ENCODE data around the gene NAA25. TPM values are rescaled to one million over a fixed set of nuclear protein-coding genes. Genes with fewer than 3 reads are reported as not detected.

Gene NAA25
- polyA plus RNA-seq, 1 donor from 2014 or later: 30.7 TPM

GRCh38 chr12:112008918-112009317 is 99.7 kb downstream of the NAA25 start:
- H2AFZ ChIP-seq (ENCODE audit: low read depth, low read length): no peak overlapping the region
- H3K9ac ChIP-seq (ENCODE audit: low read length): no peak overlapping the region

GRCh38 chr12:112007945-112008344 is 100.6 kb downstream of the NAA25 start:
- H3K27ac ChIP-seq (ENCODE audit: low read length): no peak overlapping the region
- H3K9me3 ChIP-seq (ENCODE audit: low read length): no peaks in the 10 kb centered on the region
- no peaks in the 10 kb centered on the region for H3K27me3 ChIP-seq (ENCODE audit: insufficient read depth, low read depth, low read length)
- TF ChIP-seq RAD21 (conservative IDR thresholded peaks at IDR 0.05) (no peak), POLR2AphosphoS5 (IDR thresholded peaks at IDR 0.05) (no peak), SMC3 (conservative IDR thresholded peaks at IDR 0.05; ENCODE audit: poor library complexity) (no peak), TAF1 (IDR thresholded peaks at IDR 0.05; ENCODE audit: low read depth) (no peak), EP300 (conservative IDR thresholded peaks at IDR 0.05; ENCODE audit: poor library complexity, severe bottlenecking) (no peak)
- H3K36me3 ChIP-seq (ENCODE audit: insufficient read depth, low read length): no peaks in the 10 kb centered on the region
- no peak overlapping the region for H3K4me2 ChIP-seq (ENCODE audit: low read length)
- no peak overlapping the region for H3K4me3 ChIP-seq (ENCODE audit: low read length)
- peaks cover 3% of the 10 kb centered on the region for H3F3A ChIP-seq (ENCODE audit: insufficient read depth, low read length, poor library complexity, severe bottlenecking)
- no peaks in the 10 kb centered on the region for H3K9me2 ChIP-seq (ENCODE audit: insufficient read depth, low read length)
- H3K79me2 ChIP-seq (replicated peaks; ENCODE audit: insufficient read depth, low read length): no peaks in the 10 kb centered on the region
- no peaks in the 10 kb centered on the region for H4K20me1 ChIP-seq (ENCODE audit: insufficient read depth)
- H3K9ac ChIP-seq (ENCODE audit: low read length): no peak overlapping the region
- no peak overlapping the region for H2AFZ ChIP-seq (ENCODE audit: low read depth, low read length)

More at GRCh38 chr12:112008918-112009317, 99.7 kb downstream of the NAA25 start:
- Histone ChIP-seq H3K4me2 (ENCODE audit: low read length) (no peak overlapping the region), H3K79me2 (replicated peaks; ENCODE audit: insufficient read depth, low read length) (no peaks in the 10 kb centered on the region), H3K9me2 (ENCODE audit: insufficient read depth, low read length) (no peaks in the 10 kb centered on the region), H3F3A (ENCODE audit: insufficient read depth, low read length, poor library complexity, severe bottlenecking) (peaks cover 3% of the 10 kb centered on the region), H3K36me3 (ENCODE audit: insufficient read depth, low read length) (no peaks in the 10 kb centered on the region), H3K4me3 (ENCODE audit: low read length) (no peak overlapping the region), H3K27ac (ENCODE audit: low read length) (no peak overlapping the region), H4K20me1 (ENCODE audit: insufficient read depth) (no peaks in the 10 kb centered on the region), H3K27me3 (ENCODE audit: insufficient read depth, low read depth, low read length) (no peaks in the 10 kb centered on the region), H3K9me3 (ENCODE audit: low read length) (no peaks in the 10 kb centered on the region)
- TF ChIP-seq EP300 (conservative IDR thresholded peaks at IDR 0.05; ENCODE audit: poor library complexity, severe bottlenecking) (no peak), CTCF (IDR thresholded peaks at IDR 0.05; ENCODE audit: poor library complexity, severe bottlenecking) (no peak), POLR2AphosphoS5 (IDR thresholded peaks at IDR 0.05) (no peak), RAD21 (conservative IDR thresholded peaks at IDR 0.05) (no peak), TAF1 (IDR thresholded peaks at IDR 0.05; ENCODE audit: low read depth) (no peak), MXI1 (conservative IDR thresholded peaks at IDR 0.05; ENCODE audit: poor library complexity, severe bottlenecking) (no peak), REST (IDR thresholded peaks at IDR 0.05; ENCODE audit: borderline replicate concordance) (no peak), SMC3 (conservative IDR thresholded peaks at IDR 0.05; ENCODE audit: poor library complexity) (no peak), EZH2 (IDR thresholded peaks at IDR 0.05; ENCODE audit: borderline replicate concordance, insufficient read depth, low read length, poor library complexity, severe bottlenecking) (no peak)
